Colon (tissue), 2 donors: ENCODE data around the gene LRRC42.

Experiments
- FAIRE-seq: peaks from 2 replicates; lab custom pipeline; 2012; peaks lifted over from hg19 to GRCh38; lab: Jason Lieb, UNC
- donor health status: control.
- donor health status: control.

The LRRC42 gene

DNA sequence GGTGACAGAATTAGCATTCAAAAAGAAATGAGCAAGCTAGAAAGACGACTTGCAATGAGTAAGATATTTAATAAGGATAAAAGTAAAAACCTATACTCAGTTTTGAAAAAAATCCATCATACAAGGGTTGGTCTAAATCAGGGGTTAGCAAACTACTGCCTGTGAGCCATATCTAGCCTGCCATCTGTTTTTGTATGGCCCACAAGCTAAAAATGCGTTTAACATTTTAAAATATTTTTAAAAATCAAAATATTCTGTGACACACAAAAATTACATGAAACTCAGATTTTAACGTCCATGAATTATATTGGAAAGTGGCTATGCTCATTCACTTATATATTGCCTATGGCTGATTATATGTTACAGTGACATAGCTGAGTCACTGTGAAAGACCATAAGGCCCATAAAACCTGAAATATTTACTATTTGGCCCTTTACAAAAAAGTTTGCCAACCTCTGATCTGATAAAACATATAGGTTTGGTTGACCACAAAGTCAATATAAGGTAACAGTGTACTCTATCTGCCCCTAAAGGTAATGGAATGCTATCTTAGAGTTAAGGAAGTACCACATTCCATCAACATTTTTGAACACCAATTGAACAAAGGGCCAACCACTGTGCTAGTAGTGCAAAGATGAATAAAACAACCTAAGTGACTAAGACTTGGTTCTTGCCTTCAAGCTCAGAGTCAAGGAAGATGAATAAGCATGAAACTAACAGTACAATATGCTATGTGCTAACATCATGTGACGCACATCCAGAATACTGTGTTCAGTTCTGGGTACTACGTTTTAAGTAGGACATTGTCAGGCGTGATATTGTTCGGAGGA, 3.8 kb upstream of the LRRC42 start:
- FAIRE-seq, result no peak

DNA sequence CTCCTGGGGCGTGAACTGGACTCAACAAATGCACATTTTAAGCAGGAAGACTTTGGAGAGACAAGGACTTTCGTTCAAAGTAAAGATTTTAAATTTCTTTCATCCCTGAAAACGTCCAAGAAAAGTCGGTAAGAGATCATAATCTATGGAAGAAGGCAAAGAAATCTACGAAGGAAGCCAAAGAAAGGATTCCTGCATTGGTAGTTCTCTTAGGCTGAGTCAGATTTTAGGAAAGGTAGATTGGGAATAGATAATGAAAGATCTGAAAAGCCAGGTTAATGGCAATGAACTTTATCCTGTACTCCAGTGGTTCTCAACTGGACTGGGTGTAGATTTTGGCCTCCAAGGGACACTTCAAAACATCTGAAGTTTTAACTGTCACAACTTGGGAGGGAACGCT, 3.1 kb upstream of the LRRC42 start:
- no peak for FAIRE-seq

DNA sequence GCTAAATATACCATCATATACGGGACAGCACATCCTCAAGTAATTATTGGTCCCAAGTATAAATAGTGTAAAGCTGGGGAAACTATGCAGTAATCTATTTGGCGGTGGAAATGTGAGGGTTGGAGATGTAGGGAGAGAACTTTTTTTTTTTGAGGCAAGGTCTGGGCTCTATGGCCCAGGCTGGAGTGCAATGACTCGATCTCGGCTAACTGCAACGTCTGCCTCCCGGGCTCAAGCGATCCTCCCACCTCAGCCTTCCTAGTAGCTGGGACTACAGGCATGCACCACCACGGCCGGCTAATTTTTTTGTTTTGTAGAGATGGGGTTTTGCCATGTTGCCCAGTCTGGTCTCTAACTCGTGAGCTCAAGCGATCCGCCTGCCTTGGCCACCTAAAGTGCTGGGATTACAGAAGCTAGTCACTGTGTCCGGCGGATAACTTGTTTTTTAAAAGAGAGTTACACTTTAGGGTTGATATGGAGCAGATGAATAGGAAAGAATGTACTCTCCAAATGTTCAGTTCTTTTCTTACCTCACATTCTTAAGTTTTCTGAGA, 2.6 kb upstream of the LRRC42 start:
- FAIRE-seq, result no peak

DNA sequence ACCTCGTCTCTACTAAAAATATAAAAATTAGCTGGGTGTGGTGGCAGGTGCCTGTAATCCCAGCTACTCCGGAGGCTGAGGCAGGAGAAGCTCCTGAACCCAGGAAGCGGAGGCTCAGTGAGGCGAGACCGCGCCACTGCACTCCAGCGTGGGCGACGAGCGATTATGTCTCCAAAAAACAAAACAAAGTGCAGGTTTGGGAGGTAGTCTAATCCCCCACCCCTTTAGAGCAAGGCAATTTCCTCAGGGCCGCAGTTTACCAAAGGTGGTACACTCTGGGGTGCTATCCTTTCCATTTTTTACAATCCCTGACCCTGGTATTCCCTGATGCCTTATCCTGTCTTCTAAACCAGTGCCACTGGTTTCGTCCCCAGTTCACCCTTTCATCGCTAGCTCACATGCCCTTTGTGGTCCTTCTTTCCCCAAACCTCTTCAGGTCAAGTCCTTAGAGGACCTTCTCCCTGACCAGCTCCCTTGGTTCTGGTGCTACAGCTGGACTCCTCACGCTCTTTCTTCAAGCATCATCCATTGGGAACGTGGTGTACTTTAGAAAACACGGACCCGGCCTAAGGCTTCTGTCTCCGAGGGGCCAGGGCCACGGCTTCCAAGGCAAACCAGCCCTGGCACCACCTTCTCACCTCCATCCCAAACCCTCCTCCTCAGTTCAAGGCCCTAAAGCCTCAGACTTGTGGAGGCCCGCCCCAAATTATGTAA, 1.5 kb upstream of the LRRC42 start:
- FAIRE-seq, result no peak

DNA sequence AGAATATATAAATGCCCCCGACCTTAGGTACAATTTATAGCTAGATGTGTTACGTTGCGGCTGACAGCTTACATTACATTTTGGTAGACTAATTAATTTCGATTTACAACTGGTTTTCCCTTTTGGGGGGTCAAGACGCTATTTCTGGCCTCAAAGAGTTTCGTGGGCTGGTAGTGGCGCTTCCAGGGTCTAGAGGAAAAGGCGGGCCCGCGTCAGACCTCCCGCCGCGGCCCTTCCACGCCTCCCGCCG, 1.0 kb upstream of the LRRC42 start:
- FAIRE-seq, result no peak

DNA sequence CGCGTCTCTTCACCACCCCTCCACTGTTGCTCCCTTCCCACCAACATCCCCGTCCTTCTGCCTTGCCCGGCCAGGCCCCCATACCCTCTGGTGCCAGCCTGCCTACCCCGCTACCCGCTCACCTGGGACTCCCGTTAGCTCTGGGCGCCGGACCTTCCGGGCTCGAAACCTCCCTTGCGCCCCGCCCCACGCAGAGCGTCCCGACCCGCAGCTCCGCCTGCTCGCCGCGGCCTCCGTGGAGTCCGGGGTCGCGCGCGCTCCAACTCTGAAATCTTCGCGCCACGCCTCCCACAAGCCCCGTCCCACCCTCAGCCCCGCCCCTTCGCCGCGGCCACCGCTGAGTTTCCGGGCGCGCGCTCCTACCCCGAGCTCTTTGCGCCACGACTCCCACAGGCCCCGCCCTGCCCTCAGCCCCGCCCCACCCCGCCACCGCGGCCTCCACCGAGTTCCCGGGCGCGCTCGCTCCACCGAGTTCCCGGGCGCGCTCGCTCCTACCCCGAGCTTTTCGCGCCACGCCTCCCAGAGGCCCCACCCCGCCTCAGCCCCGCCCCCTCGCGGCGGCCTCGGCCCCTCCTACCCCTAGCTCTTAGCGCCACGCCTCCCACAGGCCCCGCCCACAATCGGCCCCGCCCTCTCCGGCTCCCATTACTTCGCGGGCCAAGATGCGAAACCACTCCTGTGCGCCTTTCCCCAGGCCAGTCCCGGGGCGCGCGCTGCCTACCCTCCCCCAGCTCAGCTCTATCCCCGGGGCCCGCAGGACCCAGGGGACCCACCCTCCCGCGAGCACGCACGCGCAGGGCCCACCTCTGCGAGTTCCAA, 508 bp upstream of the LRRC42 start, which contains the start of gene IFT25:
Gene IFT25, minus strand, starts transcription at position 267 of the 819 bp plus-strand sequence. CDS start 5,617 bp downstream, outside the sequence.
- FAIRE-seq, result no peak

DNA sequence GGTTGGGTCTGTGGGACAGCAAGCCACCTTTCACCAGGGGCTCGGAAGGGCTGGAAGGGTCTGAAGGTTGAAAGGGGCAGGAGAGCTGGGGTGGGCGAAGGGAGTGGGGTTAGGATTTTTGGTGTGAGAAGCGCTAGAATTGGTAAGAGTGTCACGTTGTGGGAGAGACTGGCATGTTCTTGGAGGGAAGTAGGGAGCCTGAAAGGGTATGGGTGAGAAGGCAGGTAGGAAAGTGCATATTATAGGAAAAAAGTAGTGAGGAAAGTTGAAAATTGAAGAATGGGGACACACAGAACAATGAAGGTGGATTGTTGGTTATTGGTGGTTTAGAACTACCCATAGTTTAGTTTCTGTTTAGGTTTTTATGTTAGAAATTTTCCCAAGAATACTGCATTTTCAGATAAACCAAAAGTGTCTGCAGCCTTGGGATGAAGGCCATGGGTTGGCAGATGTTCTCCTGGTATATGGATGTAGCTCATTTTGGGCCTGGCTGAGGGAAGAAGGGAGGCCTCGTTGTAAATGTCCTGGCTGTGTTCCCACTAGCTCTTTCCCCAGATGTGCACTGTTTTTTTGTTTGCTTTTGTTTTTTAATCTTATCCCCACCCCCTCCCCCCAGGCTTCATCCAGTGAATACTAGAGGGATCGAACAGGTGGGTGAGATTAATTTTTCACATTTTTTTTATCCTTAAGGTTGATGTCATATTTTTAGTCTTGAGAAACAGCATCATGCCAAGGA, 1.2 kb downstream of the LRRC42 start:
- no peak for FAIRE-seq

DNA sequence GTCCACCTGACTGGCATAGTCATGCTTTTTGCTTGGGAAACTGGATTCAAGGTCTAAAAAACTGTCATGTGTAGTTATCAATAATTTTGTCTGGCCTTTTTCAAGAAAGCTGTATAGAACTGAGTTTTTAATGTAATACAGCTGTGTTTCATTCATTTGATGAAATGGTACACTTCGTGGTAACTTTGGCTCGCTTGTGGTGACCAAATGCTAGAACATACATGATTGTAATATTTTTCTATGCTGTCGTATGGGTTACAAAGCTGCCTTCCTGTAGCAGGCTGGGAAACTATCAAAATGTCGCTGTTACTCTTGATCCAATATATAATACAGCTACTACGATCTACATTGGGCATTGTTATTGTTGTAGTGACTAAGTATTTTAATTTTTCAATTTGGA, 2.1 kb downstream of the LRRC42 start:
- no peak for FAIRE-seq

DNA sequence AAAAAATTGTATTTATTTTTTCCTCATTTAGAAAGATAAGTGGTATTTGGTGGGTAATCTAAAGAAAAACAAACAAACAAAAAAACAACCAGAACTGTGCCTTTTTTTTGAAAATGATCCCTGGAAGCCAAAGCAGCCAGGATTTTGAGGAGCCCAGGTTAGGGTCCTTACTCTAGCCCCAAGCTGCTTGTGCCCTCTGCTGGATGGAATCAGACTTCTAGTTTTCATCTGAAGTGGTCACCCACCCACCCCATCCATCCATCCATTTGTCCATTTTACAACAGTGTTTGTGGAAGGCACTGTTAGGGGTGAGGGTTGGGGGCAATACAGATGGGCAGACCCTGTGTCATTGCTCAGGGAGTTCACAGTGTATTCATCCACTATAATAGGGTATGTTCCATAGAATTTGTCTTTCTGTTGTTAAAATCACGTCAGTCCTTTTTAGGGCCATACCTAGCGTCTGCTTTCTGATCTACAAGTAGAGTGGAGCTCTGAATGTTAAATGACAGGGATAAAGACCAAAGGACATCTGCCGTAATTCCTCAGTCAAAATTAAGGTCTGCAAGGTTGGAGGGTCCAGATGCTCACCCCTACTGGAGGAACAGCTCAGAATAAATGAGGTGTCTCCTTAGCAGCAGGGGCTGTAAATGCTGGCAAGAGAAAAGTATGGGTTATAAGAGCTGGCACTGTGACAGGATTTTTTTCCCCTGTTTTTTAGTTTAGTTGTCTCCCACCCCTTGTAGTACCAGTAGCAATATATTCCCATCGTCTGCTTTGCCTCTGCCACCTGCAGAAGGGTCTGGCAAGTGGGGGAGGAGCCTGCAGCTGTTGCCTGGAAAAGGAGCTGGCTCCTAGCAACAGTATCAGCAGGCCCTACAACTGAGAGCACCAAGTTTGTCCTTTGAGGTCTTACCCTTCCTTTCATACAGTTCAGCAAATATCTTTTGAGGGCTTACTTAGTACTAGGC, 3.2 kb downstream of the LRRC42 start:
- FAIRE-seq, result no peak

DNA sequence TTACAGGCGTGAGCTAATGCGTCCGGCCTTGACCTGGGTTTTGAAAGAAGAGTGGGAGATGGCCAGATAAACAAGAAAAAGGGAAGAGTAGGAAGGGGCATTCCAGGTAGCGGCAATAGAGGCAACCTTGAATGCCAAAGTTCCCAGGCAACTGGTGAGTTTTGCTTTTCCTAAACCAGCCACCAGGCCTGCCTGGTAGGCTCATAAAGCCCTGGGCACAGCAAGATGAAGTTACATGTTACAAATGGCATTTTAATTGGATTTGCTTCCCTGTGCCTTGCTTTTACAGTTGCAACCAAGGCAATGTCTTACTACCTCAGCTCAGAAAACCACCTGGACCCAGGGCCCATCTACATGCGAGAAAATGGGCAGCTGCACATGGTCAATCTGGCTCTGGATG, 5.5 kb downstream of the LRRC42 start:
- FAIRE-seq, result no peak

DNA sequence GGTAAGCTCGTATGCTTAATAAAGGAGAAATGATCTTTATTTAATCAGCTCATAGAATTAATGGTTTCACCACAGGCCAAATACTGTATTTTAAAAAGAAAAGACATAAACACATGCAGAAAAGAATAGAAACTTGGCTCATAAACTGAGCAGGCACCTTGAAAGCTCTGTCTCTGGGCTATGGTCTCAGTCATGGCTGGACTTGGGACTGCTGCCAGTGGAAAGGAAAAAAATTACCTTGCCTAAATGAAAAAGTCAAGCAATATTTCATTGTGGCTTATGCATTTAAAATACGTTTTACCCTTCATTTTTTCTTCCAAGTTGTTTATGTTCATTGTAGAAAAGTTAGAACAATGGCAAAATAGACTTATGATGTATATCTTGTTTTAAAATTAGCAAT, 8.0 kb downstream of the LRRC42 start:
- FAIRE-seq, result no peak

DNA sequence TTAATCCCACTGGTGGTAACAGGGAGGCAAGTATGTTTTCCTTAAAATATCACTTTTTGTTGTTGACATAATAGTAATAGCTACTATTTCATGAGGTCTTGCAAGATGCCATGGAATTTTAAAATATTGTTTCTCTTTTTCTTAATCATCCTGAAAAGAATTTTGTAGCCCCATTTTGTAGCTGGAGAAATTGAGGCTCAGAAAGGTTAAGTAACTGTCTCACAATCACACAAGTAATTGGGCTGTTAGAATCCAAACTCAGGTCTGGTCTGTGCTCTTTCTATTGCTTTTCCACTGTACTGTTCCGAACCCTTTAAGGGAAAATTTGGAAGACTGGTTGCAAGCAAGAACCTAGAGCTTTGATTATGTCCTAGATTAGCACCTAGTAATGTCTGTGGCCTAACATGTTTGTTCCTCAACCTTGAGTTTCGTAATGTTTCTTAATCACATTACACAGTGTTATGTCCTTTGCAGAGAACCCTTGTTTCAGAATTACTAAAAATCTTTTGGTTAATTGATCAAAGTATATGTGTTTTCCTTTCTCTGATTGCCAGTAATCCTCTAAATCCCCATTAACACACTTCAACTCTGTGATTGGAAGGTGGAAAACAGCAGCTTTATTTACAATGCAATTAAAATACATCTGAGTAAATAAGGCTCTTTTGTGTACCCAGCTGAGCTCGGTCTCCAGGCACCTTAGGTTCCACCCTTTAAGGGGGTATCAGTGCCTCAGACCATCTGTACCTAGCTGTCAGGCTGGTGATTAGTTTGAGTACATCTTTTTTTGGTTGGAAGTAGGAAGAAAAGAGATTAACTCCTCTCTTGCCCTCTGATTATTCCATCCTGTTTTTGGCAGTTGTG, 10.4 kb downstream of the LRRC42 start:
- no peak for FAIRE-seq

DNA sequence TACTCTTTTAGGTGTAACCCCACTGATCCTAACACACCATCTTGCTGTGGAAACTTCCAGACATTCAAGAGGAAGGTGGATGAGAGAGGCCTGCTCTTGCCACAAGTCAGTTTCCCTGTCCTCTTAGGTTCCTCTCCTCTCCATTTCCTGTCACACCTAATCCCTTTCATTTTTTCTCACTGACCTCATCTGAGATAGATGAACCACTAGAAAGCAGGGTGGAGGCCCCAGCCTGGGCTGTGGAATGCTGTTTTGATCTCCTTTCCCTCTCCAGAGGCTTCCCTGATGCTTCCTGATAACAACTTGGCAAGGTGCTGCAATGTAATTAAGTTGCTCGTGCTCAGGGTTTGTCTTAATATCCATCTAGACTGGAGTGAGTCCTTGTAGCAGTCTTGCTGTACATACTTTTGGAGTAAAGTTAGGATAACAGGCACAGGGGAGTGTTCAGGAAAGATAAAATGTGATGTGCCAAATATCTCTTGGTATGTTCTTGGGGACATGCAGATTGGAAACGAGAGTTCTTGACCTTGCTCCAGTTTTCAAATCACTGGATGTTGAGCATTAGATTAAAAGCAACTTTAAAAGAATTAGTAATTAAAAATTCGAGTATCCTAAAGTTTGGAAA, 11.2 kb downstream of the LRRC42 start:
- FAIRE-seq, result no peak

DNA sequence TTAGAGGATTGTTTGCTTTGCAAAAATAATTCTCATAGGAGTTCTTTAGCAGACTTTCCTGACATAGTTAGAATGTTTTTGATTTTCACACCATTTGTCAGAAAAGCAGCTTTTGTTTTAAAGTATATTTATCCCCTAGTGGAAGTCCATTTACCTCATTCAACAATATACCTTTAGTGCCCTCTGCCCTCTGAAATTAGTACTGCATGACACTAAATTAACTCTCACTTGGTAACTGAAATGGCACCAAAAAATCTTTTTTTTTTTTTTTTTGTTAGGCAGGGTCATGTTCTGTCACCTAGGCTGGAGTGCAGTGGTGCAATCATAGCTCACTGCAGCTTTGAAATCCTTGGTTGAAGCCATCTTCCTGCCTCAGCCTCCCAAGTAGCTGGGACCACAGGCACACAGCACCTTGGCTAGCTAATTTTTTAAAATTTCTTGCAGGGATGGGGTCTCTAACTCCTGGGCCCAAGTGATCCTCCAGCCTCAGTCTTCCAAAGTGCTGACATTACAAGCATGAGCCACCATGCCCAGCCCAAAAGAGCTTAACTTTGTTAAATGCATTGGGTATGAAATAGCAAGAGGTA, 13.6 kb downstream of the LRRC42 start:
- no peak for FAIRE-seq

DNA sequence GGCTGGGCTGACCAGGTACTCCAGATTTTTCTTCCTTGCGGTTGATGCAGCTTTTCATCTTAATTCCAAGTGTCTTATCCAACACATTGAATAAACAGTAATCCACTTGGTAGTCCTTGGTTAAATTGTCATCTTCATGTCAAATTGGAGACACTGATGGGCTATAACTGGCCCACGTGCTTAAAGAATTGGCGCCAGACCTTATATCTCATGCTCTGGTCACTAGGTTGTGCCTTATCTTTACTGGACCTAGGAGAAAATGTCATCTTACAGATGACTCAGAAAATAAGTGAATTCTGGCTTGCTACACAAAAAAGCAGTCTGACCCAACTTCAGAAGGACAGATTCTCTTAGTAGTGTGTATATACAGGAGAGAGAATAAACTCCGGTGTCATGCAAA, 16.2 kb downstream of the LRRC42 start:
- no peak for FAIRE-seq

DNA sequence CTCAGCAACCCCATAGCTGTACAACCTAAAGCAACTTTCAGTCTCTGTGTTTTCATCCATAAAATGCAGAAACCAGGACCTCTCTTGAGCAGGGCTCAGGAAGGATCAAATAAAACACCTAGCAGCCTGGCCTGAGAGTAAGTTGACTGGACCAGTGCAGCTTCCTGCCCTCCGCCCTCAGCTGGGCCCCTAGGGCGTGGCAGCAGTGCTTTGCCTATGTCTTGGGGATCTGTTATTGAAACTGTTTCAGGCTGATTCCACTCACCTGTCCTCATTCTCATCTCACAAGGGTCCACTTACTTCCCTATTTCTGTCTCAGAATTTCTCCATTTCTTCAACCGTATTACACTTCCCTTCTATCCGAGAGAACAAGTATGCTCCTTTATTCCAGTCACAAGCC, 17.3 kb downstream of the LRRC42 start:
- no peak for FAIRE-seq

DNA sequence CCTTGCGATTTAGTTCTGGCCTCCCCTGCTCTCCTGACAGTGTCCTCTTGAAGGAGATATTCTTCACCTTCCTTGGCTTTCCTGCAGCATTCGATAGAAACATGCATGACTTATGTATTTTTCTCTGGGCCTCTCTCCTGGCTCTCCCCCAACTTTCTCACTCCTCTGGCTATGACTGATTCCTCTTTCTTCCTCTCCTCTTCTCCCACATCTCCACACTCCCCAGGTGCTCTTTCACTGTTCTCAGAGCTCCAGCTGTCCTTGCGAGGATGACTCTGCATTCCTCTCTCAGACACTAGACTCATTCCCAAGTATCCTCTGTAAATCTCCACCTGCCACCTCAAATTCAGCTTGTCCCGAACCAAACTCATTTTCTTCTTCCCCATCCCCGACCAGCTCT, 18.0 kb downstream of the LRRC42 start:
- no peak for FAIRE-seq

DNA sequence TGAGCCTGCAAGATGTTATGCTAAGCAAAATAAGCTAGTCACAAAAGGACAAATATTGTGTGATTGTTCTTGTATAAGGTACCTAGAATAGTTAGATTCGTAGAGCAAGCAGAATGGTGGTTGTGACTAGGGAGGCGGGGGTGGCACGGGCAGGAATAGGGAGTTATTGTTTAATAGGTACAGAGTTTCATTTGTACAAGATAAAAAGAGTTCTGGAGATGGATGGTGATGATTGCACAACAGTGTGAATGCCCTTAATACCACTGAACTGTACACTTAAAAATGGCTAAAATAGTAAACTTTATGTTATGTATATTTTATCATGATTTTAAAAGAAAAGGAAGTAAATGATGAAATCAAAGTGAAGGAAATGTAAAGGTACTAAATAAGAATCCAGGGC, 20.6 kb downstream of the LRRC42 start:
- no peak for FAIRE-seq
